ENCODE data around the gene HRH4.

Gene HRH4, protein sequence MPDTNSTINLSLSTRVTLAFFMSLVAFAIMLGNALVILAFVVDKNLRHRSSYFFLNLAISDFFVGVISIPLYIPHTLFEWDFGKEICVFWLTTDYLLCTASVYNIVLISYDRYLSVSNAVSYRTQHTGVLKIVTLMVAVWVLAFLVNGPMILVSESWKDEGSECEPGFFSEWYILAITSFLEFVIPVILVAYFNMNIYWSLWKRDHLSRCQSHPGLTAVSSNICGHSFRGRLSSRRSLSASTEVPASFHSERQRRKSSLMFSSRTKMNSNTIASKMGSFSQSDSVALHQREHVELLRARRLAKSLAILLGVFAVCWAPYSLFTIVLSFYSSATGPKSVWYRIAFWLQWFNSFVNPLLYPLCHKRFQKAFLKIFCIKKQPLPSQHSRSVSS

GRCh38 chr18:24460388-24460787, at the start of gene HRH4:
Gene HRH4 (plus strand): TSS chr18:24460637. CDS start chr18:24460729, 92 bp downstream.
- no peak within 1 kb of the TSS for H3K27ac ChIP-seq
- no peak for DNase-seq (ENCODE audit: low read depth, low spot score)

GRCh38 chr18:24413148-24413547, 47.3 kb upstream of the HRH4 start:
- no peak for DNase-seq (ENCODE audit: low read depth, low spot score)
- no peak overlapping the region for H3K27ac ChIP-seq

- DNase-seq (ENCODE audit: low read depth, low spot score) = no peak
- H3K27ac ChIP-seq = no peak overlapping the region
Observed at GRCh38 chr18:24414349-24415003, 46.0 kb upstream of the HRH4 start.

- H3K27ac ChIP-seq = no peak overlapping the region
- no peak for DNase-seq (ENCODE audit: low read depth, low spot score)
Observed at GRCh38 chr18:24417480-24417879, 43.0 kb upstream of the HRH4 start.

DNA sequence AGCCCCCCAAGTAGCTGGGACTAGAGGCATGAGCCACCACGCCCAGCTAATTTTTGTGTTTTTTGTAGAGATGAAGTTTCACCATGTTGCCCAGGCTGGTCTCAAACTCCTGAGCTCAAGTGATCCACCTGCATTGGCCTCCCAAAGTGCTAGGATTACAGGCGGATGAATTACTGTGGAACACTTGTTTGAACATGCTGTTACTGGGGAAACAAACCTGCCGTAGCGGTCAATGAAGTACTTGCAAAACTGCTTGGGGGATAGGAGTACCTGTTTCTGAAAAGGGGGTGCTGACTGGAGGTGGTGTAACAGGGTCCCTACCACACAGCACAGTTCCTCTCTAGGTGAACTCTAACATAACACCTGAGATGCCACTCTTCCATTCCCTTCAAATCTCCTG, 39.9 kb upstream of the HRH4 start:
- DNase-seq (ENCODE audit: low read depth, low spot score) = no peak

DNA sequence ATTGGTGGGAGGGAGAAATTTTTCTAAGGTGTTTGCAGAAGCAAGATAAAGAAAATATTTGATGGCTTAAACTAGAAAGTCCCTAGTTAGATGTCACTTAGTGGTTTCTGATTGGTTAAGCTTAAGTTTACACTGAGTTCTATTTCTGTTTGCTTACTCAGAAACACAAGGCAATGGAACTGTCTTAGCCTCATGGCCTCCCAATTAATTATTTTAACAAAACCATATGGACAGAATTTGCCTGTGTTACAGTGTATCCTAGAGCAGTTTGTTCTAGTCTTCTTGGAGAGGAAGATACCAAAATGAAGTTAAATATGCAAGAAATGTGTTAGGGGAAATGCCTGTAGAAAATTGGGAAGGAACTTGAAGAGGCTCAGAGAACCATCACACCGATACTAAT, 38.6 kb upstream of the HRH4 start:
- H3K27ac ChIP-seq = no peak overlapping the region
- DNase-seq (ENCODE audit: low read depth, low spot score) = no peak

More for the DNA sequence above, 39.9 kb upstream of the HRH4 start:
- H3K27ac ChIP-seq = no peak overlapping the region

DNA sequence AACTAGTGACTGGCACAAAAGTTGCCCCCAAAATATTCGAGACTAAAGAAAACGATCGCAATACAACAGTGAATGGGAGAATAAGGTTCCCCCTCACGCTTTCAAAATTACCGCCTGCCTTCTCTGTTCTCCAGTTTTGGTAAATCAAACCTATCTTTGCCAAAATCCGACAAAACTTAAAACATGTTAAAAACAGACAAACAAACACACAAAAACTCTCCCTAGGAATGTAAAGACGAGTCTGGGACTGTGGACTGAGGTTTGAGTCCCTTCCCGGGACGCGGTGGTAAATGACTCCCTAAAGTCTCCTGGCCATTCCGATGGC, 34.4 kb upstream of the HRH4 start:
- DNase-seq (ENCODE audit: low read depth, low spot score) = no peak
- peak overlapping the region; percentile 72 for H3K27ac ChIP-seq

- peak within 1 kb of the TSS; percentile 72 for H3K27ac ChIP-seq
- peak; percentile 5 for DNase-seq (ENCODE audit: low read depth, low spot score)
Observed at GRCh38 chr18:24426398-24427294, 33.8 kb upstream of the HRH4 start, which contains the start of gene IMPACT. Gene IMPACT (plus strand): TSS chr18:24426670. CDS start chr18:24426757, 87 bp downstream.

GRCh38 chr18:24427484-24427883, 33.0 kb upstream of the HRH4 start:
- peak overlapping the region; percentile 72 for H3K27ac ChIP-seq
- DNase-seq (ENCODE audit: low read depth, low spot score) = no peak

DNA sequence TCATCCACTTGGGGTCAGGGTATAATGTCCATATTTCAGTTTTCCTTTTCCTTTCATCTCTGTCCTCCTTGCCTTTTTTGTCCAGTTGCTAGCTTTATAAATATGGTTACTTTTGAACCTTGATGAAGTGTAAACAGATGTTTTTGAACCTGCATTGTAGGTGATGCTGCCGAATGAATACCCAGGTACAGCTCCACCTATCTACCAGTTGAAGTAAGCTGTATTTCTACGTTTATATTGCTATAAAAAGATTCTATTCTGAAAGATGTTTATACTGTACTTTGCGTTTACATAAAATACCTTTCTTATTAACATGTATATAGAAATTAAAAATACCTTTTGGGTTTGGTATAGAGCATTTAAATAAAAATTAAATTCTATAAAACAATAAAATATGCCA, 31.7 kb upstream of the HRH4 start:
- H3K27ac ChIP-seq = no peak overlapping the region

DNA sequence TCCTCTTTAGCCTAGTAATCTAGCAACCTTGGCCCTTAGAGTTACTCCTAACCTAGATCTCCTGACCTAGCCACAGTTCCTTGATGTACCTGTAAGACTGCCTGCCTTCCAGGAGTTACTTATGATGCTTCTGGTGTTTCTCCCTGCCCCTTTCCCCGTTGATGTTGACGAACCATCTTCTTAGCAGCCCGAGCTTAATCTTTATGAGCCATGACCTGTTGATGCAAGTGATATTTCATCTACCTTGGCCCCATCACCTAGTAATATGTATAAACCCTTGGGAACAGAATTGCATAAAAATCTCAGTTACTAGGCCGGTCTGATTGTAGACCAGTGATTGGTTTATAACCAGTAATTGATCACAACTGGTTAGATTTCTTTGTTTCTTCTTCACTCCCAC, 31.2 kb upstream of the HRH4 start:
- DNase-seq (ENCODE audit: low read depth, low spot score) = no peak
- H3K27ac ChIP-seq = no peak overlapping the region

More for the DNA sequence above, 31.7 kb upstream of the HRH4 start:
- no peak for DNase-seq (ENCODE audit: low read depth, low spot score)

GRCh38 chr18:24432618-24433017, 27.8 kb upstream of the HRH4 start:
- DNase-seq (ENCODE audit: low read depth, low spot score) = no peak
- no peak overlapping the region for H3K27ac ChIP-seq

- H3K27ac ChIP-seq = no peak overlapping the region
- no peak for DNase-seq (ENCODE audit: low read depth, low spot score)
Observed at GRCh38 chr18:24436939-24437338, 23.5 kb upstream of the HRH4 start.

DNA sequence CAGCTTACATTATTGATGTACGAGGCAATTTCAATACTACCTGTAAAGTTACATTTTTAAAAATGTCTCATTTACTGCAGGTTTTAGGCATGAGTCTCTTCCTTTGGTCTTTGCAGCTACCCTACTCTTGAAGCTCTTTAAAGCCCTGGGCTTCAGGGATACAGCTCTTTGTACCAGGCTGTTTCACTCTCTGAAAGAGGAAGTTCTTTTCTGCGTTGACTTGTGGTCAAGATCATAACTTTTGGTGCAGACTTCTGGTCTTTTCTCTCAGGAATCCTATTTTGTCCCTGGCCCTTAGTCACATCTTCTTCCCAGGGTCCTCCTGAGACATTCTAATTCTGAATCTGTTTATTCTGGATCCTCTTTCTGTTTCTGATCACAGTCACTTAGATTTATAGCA, 16.6 kb upstream of the HRH4 start:
- no peak for DNase-seq (ENCODE audit: low read depth, low spot score)

GRCh38 chr18:24446453-24446852, 14.0 kb upstream of the HRH4 start:
- no peak for DNase-seq (ENCODE audit: low read depth, low spot score)

More for the DNA sequence above, 16.6 kb upstream of the HRH4 start:
- H3K27ac ChIP-seq = no peak overlapping the region

GRCh38 chr18:24446953-24447538, 13.4 kb upstream of the HRH4 start:
- no peak overlapping the region for H3K27ac ChIP-seq
- no peak for DNase-seq (ENCODE audit: low read depth, low spot score)

More at GRCh38 chr18:24446453-24446852, 14.0 kb upstream of the HRH4 start:
- H3K27ac ChIP-seq = no peak overlapping the region

DNA sequence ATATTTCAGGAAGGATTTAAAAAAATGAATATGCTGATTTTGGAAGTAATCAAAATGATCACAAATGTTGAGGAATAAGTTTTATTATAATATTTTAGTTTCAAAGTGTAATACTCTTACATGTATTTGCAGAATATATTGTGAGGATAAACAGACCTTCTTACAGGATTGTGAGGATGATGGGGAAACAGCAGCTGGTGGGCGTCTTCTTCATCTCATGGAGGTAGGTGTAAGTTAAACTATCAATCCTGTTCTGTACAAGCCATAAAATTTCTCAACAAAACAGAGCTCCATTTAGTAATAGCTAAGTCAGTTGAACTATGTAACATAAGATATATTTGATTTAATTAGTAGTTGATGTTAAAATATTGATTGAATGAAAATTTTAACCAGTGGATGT, 12.5 kb upstream of the HRH4 start:
- no peak for DNase-seq (ENCODE audit: low read depth, low spot score)

DNA sequence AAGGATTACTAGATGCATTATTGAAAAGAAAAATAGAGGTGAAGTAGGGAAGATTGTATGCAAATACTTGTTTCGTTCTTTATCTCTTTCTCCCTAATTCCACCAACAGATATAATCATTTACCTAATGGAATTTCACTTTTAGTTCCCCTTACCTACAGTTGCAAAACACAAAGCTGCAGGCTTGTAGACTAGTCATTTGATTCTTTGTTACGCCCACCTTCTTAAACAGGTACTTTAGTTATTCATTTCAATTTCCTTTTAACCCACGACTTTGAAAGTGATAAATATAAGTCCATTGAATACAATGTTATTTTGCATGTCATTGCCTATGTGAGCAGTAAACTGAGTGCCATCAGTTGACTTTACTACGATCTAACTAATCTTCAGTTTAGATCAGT, 3.9 kb upstream of the HRH4 start:
- no peak for DNase-seq (ENCODE audit: low read depth, low spot score)
- no peak overlapping the region for H3K27ac ChIP-seq

More for the DNA sequence above, 12.5 kb upstream of the HRH4 start:
- no peak overlapping the region for H3K27ac ChIP-seq

DNA sequence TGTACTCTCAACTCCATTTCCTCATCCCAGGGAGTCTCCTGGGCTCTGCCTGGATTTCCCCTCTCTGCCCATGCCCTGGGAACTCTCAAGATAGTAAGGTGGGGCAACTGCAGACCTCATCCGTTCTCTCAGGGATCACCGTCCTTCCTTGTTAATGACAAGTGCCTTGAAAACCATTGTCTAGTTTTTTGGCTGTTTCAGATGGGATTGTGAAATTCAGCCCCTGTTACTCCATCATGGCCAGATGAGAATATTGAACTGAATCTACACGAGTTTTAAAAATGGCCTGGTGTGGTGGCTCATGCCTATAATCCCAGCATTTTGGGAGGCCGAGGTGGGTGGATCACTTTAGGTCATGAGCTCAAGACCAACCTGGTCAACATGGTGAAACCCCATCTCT, 665 bp upstream of the HRH4 start:
- H3K27ac ChIP-seq = no peak overlapping the region
- DNase-seq (ENCODE audit: low read depth, low spot score) = no peak

DNA sequence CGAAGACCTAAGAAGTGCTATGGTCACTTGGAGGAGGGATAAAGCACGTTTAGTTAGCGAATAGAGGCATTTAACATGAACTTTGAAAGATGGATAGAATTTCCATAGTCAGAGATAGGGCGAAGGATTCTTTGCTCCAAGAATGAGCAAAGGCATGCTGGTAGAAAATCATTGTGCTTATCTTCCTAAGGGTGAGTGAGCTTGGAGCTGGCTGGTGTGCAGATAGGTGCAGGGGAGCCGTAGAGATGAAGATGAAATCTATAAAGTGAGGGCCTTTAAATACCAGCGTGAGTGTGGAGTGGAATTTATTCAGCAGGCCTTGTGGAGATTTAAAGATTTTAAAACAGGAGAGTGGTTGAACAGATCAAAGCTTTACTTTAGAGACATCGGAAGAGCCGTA, 1.6 kb downstream of the HRH4 start:
- no peak overlapping the region for H3K27ac ChIP-seq
- DNase-seq (ENCODE audit: low read depth, low spot score) = no peak
